Progenitor cell of endocrine pancreas (in vitro differentiated cells): ENCODE results near the gene TRIM17. TPM values are rescaled to one million over a fixed set of nuclear protein-coding genes. Genes with fewer than 3 reads are reported as not detected.

Experiments
- DNase-seq: peaks from one replicate; pipeline ENCODE4 v3.0.0; 2021; ENCODE audit warnings: low spot score; ENCODE audit not compliant: unreplicated experiment
- H3K27ac Mint-ChIP-seq: 2 replicates; pipeline ENCODE4 v1.8.0; 2021; ENCODE audit warnings: mild to moderate bottlenecking, moderate library complexity, mixed read lengths
- H3K27me3 Mint-ChIP-seq: 2 replicates; pipeline ENCODE4 v1.8.0; 2021; ENCODE audit warnings: mixed read lengths
- H3K36me3 Mint-ChIP-seq: 2 replicates; pipeline ENCODE4 v1.8.0; 2022; ENCODE audit warnings: mixed read lengths; ENCODE audit not compliant: insufficient read depth
- H3K4me1 Mint-ChIP-seq: 2 replicates; pipeline ENCODE4 v1.8.0; 2021; ENCODE audit warnings: low read depth, mixed read lengths
- H3K4me3 Mint-ChIP-seq: 2 replicates; pipeline ENCODE4 v1.8.0; 2021; ENCODE audit warnings: low read depth, mild to moderate bottlenecking, moderate library complexity, mixed read lengths
- H3K9me3 Mint-ChIP-seq: 2 replicates; pipeline ENCODE4 v1.8.0; 2021; ENCODE audit warnings: low read depth, mixed read lengths
- CTCF ChIP-seq: fragments of 200-600 bp; sonication (generic); IDR thresholded peaks from one replicate; pipeline ENCODE4 v1.5.0; 2021; ENCODE audit warnings: antibody characterized with exemption, mild to moderate bottlenecking; ENCODE audit not compliant: unreplicated experiment
- total RNA-seq: library from RNA; stranded (reverse); gene quantifications from 2 replicates; pipeline ENCODE4 v1.2.1, GENCODE V29; 2021

The TRIM17 gene
- total RNA-seq, 1 donor from 2014 or later: 20.8 TPM

- Mint-ChIP-seq H3K27me3 (peaks cover 1% of the 10 kb centered on the region), H3K9me3 (no peaks in the 10 kb centered on the region), H3K27ac (no peak overlapping the region), H3K36me3 (peaks cover under 1% of the 10 kb centered on the region), H3K4me1 (no peaks in the 10 kb centered on the region), H3K4me3 (no peak overlapping the region)
- no peak for DNase-seq
- TF ChIP-seq CTCF: no peak
These were observed 26.0 kb downstream of the TRIM17 start for GRCh38 chr1:228390649-228391048.

GRCh38 chr1:228387321-228387720 lies 29.3 kb downstream of the TRIM17 start:
- Mint-ChIP-seq H3K27me3 (peaks cover 19% of the 10 kb centered on the region), H3K4me1 (no peaks in the 10 kb centered on the region), H3K27ac (no peak overlapping the region), H3K4me3 (no peak overlapping the region), H3K9me3 (no peaks in the 10 kb centered on the region), H3K36me3 (no peaks in the 10 kb centered on the region)
- DNase-seq: no peak
- TF ChIP-seq CTCF: no peak

GRCh38 chr1:228385232-228385631 lies 31.4 kb downstream of the TRIM17 start:
- no peak overlapping the region for H3K27ac Mint-ChIP-seq
- no peak overlapping the region for H3K4me3 Mint-ChIP-seq
- no peak for DNase-seq
- H3K4me1 Mint-ChIP-seq: no peaks in the 10 kb centered on the region
- H3K36me3 Mint-ChIP-seq: no peaks in the 10 kb centered on the region
- no peak for TF ChIP-seq CTCF
- no peaks in the 10 kb centered on the region for H3K9me3 Mint-ChIP-seq
- H3K27me3 Mint-ChIP-seq: peaks cover 33% of the 10 kb centered on the region

GRCh38 chr1:228383773-228384172 lies 32.9 kb downstream of the TRIM17 start:
- no peak for TF ChIP-seq CTCF
- H3K4me1 Mint-ChIP-seq: peaks cover 2% of the 10 kb centered on the region
- H3K9me3 Mint-ChIP-seq: no peaks in the 10 kb centered on the region
- DNase-seq: no peak
- H3K36me3 Mint-ChIP-seq: no peaks in the 10 kb centered on the region
- peaks cover 44% of the 10 kb centered on the region for H3K27me3 Mint-ChIP-seq
- no peak overlapping the region for H3K27ac Mint-ChIP-seq
- no peak overlapping the region for H3K4me3 Mint-ChIP-seq

GRCh38 chr1:228381356-228381755 lies 35.3 kb downstream of the TRIM17 start:
- no peak for TF ChIP-seq CTCF
- H3K27ac Mint-ChIP-seq: no peak overlapping the region
- H3K9me3 Mint-ChIP-seq: no peaks in the 10 kb centered on the region
- H3K36me3 Mint-ChIP-seq: no peaks in the 10 kb centered on the region
- no peak overlapping the region for H3K4me3 Mint-ChIP-seq
- peaks cover 2% of the 10 kb centered on the region for H3K4me1 Mint-ChIP-seq
- no peak for DNase-seq
- H3K27me3 Mint-ChIP-seq: peaks cover 44% of the 10 kb centered on the region
